Measurements from ENCODE around the gene EHBP1. TPM values are rescaled to one million over a fixed set of nuclear protein-coding genes. Genes with fewer than 3 reads are reported as not detected.
A peak's percentile ranks its signal among the peaks of the same experiment; 100 is the strongest.

Gene EHBP1
- total and polyA plus RNA-seq, 2 donors (not counting 3 experiments of a cell fraction or from before 2014, with no cell fraction given) = 8.4 to 34.8 TPM

GRCh38 chr2:63078852-63079606, 373.5 kb downstream of the EHBP1 start:
- DNase-seq (ENCODE audit: low read depth, low spot score) (peak; percentile 6), FAIRE-seq (no peak)
- intact Hi-C loops (cut with micrococcal nuclease) (loop anchor here (1.0 to 5.0 kb wide), 2 partner anchors 409 to 468 kb away; no protein-coding TSS in a partner anchor), dilution Hi-C loops (cut with MboI; ENCODE audit: extremely low pct_ligation_motif_present, low sequenced_read_pairs) (no loop called here)
- no peak overlapping the region for H3K9ac ChIP-seq (replicated peaks; ENCODE audit: extremely low read depth, insufficient read depth, low read length)
- H2AFZ ChIP-seq (ENCODE audit: low read depth, low read length) = no peak overlapping the region
- no peaks in the 10 kb centered on the region for H4K20me1 ChIP-seq (replicated peaks; ENCODE audit: control insufficient read depth, extremely low read depth, insufficient read depth, low read length)
- H3K27me3 ChIP-seq (ENCODE audit: control insufficient read depth in 2 of 2, insufficient read depth in 2 of 2, low read length in 2 of 2) = peaks cover 5 to 8% of the 10 kb centered on the region in 2 experiments
- ChIA-PET POLR2A (interaction anchor here (0.6 kb wide), 1 partner anchor 101 kb away, joined by 5 read pairs; no protein-coding TSS in a partner anchor), CTCF (interaction anchor here (0.8 to 2.2 kb wide), 6 partner anchors 13 to 465 kb away, joined by 3 to 15 read pairs (median 7); no protein-coding TSS in a partner anchor)
- no peaks in the 10 kb centered on the region for H3K4me1 ChIP-seq (ENCODE audit: control insufficient read depth, extremely low read depth, insufficient read depth, low read length)
- no TSS peak for BruUV-seq (replicated peaks)
- H3K9me1 ChIP-seq (replicated peaks; ENCODE audit: control insufficient read depth, extremely low read depth, insufficient read depth, low read length) = no peaks in the 10 kb centered on the region
- TF ChIP-seq FOS (IDR thresholded peaks at IDR 0.05; ENCODE audit: borderline replicate concordance, insufficient read depth, low read length) = no peak
- no peak for TF ChIP-seq JUN (IDR thresholded peaks at IDR 0.05; ENCODE audit: borderline replicate concordance, insufficient read depth, insufficient read length, low read depth)
- TF ChIP-seq CTCF (IDR thresholded peaks at IDR 0.05; ENCODE audit: extremely low read depth in 1 of 2, insufficient read depth in 1 of 2, low read depth in 1 of 2, low read length in 2 of 2) = peak; percentile 13 to 28
- no peak for TF ChIP-seq MAX (IDR thresholded peaks at IDR 0.05; ENCODE audit: insufficient read depth, insufficient read length)
- H3K4me2 ChIP-seq (ENCODE audit: insufficient read depth, low read length) = no peak overlapping the region
- no peaks in the 10 kb centered on the region for H3K79me2 ChIP-seq (ENCODE audit: control insufficient read depth, insufficient read depth, low read length)
- H3K4me3 ChIP-seq (replicated peaks in 1 of 3; ENCODE audit: insufficient read depth in 1 of 3, low read depth in 1 of 3, low read length in 3 of 3) = no peak overlapping the region
- H3K27ac ChIP-seq (ENCODE audit: insufficient read depth, low read depth, low read length) = no peak overlapping the region
- H3K36me3 ChIP-seq (ENCODE audit: control insufficient read depth in 2 of 2, extremely low read depth in 1 of 2, insufficient read depth in 2 of 2, low read length in 2 of 2) = no peaks in the 10 kb centered on the region
- H3K9me3 ChIP-seq (replicated peaks; ENCODE audit: control insufficient read depth, insufficient read depth, low read length) = no peaks in the 10 kb centered on the region
